Left ventricle myocardium inferior (tissue), 1 donor: ENCODE data around the gene PIP4K2A. TPM values are rescaled to one million over a fixed set of nuclear protein-coding genes. Genes with fewer than 3 reads are reported as not detected.

Experiments used
- DNase-seq: peaks from one replicate; pipeline ENCODE4 v3.0.0-alpha.2; 2020
- H3K27ac ChIP-seq: fragments of 200-600 bp; replicated peaks from 2 replicates; pipeline ENCODE4 v1.8.0; 2021
- H3K27me3 ChIP-seq: fragments of 200-600 bp; 2 replicates; pipeline ENCODE4 v1.8.0; 2021; ENCODE audit warnings: low read depth
- H3K36me3 ChIP-seq: fragments of 200-600 bp; 2 replicates; pipeline ENCODE4 v1.8.0; 2021
- H3K4me1 ChIP-seq: fragments of 200-600 bp; 2 replicates; pipeline ENCODE4 v1.8.0; 2021
- H3K4me3 ChIP-seq: fragments of 200-600 bp; 2 replicates; pipeline ENCODE4 v1.8.0; 2021; ENCODE audit warnings: mild to moderate bottlenecking, moderate library complexity
- H3K9me3 ChIP-seq: fragments of 200-600 bp; replicated peaks from 2 replicates; pipeline ENCODE4 v1.8.0; 2021
- intact Hi-C: fragments of 100-400 bp; cut with micrococcal nuclease; formaldehyde crosslinking; loops from one replicate; pipeline ENCODE4 v1.11.0; 2022
- total RNA-seq: library from RNA; stranded (reverse); fragmentation: NEBNext Ultra II Directional; extraction: Animal tissue kit (Norgen Biotek cat#: 25700); gene quantifications from one replicate; pipeline ENCODE4 v1.2.1, GENCODE V29; 2021
- TF ChIP-seq, protein P1 (sequence below): fragments of 200-600 bp; IDR thresholded peaks from 2 replicates; pipeline ENCODE4 v1.8.0; 2021; ENCODE audit warnings: antibody characterized with exemption, mild to moderate bottlenecking, borderline replicate concordance
- donor health status: DM: no; HTN: yes; CAD: no; lungs with severe emphysema.

The PIP4K2A gene
- total RNA-seq, 1 donor from 2014 or later: 12.6 TPM

- Histone ChIP-seq H3K36me3 (no peaks in the 10 kb centered on the region), H3K27me3 (no peaks in the 10 kb centered on the region), H3K4me3 (peak overlapping the region; percentile 97), H3K27ac (no peak overlapping the region), H3K9me3 (no peaks in the 10 kb centered on the region), H3K4me1 (peaks cover 46% of the 10 kb centered on the region)
- intact Hi-C loops: no loop called here
- no peak for DNase-seq
- TF ChIP-seq, protein P1, sequence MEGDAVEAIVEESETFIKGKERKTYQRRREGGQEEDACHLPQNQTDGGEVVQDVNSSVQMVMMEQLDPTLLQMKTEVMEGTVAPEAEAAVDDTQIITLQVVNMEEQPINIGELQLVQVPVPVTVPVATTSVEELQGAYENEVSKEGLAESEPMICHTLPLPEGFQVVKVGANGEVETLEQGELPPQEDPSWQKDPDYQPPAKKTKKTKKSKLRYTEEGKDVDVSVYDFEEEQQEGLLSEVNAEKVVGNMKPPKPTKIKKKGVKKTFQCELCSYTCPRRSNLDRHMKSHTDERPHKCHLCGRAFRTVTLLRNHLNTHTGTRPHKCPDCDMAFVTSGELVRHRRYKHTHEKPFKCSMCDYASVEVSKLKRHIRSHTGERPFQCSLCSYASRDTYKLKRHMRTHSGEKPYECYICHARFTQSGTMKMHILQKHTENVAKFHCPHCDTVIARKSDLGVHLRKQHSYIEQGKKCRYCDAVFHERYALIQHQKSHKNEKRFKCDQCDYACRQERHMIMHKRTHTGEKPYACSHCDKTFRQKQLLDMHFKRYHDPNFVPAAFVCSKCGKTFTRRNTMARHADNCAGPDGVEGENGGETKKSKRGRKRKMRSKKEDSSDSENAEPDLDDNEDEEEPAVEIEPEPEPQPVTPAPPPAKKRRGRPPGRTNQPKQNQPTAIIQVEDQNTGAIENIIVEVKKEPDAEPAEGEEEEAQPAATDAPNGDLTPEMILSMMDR: no peak
These were observed 2.0 kb downstream of the PIP4K2A start for GRCh38 chr10:22712211-22712955.

DNA sequence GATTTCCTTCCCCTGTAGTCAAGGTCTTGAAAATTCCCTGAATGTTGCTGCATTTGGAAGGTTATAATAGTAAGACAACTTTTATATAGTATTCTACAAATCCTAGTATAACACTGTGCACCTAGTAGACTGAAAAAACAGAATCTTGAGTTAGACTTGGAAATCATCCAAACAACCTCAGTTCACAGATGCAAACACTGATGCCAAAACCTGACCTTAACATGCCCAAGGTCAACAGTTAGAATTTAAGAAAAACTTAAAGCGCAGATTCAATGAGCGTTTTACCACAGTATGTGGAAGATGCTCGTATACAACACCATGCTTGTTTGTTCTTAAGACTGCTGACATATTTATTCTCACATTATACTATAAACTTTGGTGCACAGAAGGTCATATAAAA lies 3.0 kb downstream of the PIP4K2A start:
- TF ChIP-seq, protein P1: no peak
- intact Hi-C loops: no loop called here
- no peak for DNase-seq
- no peak overlapping the region for H3K4me3 ChIP-seq
- H3K27me3 ChIP-seq: no peaks in the 10 kb centered on the region
- H3K9me3 ChIP-seq: no peaks in the 10 kb centered on the region
- no peak overlapping the region for H3K27ac ChIP-seq
- no peaks in the 10 kb centered on the region for H3K36me3 ChIP-seq
- peaks cover 46% of the 10 kb centered on the region for H3K4me1 ChIP-seq

DNA sequence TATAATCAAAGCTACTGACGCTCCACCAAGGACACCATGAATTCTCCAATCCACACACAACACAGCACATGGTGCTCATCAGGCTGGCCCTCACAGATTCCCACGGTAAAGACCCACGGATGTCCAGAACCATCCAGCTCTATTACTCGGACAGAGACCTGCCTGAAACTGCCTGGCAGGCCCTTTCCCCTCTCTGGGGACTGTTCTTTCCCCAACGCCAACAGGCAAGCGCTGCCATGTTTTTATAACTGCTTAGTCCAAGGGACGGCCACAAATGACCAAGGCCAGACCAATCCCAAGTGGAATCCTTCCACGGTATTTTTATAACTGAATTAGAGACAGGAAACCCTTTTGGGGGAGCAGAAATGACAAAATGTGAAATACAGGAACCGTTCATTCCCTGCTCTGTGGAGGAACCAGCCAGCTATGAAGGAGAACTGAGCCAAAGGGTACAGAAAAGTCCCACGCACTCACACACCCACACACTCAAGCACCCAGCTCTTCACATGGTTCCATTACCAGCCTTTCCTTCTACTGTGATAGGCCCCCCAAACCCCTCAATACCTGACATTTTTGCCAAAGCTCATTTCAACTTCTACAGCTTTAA lies 4.1 kb downstream of the PIP4K2A start:
- H3K27me3 ChIP-seq: no peaks in the 10 kb centered on the region
- intact Hi-C loops: no loop called here
- H3K36me3 ChIP-seq: no peaks in the 10 kb centered on the region
- TF ChIP-seq, protein P1: no peak
- DNase-seq: no peak
- H3K27ac ChIP-seq: no peak overlapping the region
- peaks cover 46% of the 10 kb centered on the region for H3K4me1 ChIP-seq
- no peak overlapping the region for H3K4me3 ChIP-seq
- no peaks in the 10 kb centered on the region for H3K9me3 ChIP-seq

DNA sequence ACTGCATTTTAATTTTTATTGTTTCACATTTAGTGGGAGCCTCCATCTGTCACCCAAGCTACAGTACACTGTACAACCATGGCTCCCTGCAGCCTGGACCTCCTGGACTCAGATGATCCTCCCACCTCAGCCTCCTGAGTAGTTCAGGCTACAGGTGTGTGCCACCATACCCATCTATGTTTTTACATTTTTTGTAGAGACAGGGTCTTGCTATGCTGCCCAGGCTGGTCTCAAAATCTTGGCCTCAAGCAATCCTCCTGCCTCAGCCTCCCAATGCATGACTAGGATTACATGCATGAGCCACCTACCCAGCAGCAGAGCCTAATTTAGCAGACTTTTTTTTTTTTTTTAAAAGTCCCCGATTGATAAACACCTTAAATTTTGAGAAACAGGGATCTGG lies 5.6 kb downstream of the PIP4K2A start:
- TF ChIP-seq, protein P1: no peak
- H3K36me3 ChIP-seq: no peaks in the 10 kb centered on the region
- H3K4me3 ChIP-seq: no peak overlapping the region
- H3K27me3 ChIP-seq: no peaks in the 10 kb centered on the region
- no peaks in the 10 kb centered on the region for H3K9me3 ChIP-seq
- no peak for DNase-seq
- H3K27ac ChIP-seq: no peak overlapping the region
- peaks cover 36% of the 10 kb centered on the region for H3K4me1 ChIP-seq
- intact Hi-C loops: no loop called here

GRCh38 chr10:22705527-22705926 lies 8.9 kb downstream of the PIP4K2A start:
- TF ChIP-seq, protein P1: no peak
- DNase-seq: no peak
- Histone ChIP-seq H3K4me1 (peaks cover 12% of the 10 kb centered on the region), H3K4me3 (no peak overlapping the region), H3K36me3 (no peaks in the 10 kb centered on the region), H3K9me3 (no peaks in the 10 kb centered on the region), H3K27ac (no peak overlapping the region), H3K27me3 (no peaks in the 10 kb centered on the region)
- intact Hi-C loops: no loop called here
